NCI-H2171 (cell line): Measurements from ENCODE around the gene BRIX1.
"Not testable (repeated sequence)": the region's sequence is repeated elsewhere in the genome, so short reads cannot be mapped to it uniquely, and the experiment has no call there.

Experiments used
- DNase-seq: peaks from one replicate; lab custom pipeline; 2025; lab: John Stamatoyannopoulos, UW

BRIX1 gene

DNA sequence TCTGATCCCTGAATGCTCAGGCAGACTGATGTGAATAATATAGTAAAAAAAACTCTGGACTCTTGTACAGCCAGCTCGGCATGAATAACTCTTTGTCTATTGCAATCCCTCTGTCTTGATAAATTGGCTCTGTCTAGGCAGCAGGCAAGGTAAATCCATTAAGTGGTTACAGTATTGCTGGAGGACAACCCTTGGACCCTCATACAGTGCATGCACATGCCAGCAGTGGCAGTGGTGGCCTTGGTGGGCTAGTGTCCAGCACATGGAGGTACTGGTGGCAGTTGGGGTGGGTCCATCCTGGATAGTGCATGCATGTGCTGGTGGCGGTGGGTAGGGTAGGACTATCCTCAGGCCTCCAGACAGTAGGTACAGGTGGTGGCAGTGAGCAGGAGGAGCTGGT, 52.7 kb downstream of the BRIX1 start:
- no peak for DNase-seq

DNA sequence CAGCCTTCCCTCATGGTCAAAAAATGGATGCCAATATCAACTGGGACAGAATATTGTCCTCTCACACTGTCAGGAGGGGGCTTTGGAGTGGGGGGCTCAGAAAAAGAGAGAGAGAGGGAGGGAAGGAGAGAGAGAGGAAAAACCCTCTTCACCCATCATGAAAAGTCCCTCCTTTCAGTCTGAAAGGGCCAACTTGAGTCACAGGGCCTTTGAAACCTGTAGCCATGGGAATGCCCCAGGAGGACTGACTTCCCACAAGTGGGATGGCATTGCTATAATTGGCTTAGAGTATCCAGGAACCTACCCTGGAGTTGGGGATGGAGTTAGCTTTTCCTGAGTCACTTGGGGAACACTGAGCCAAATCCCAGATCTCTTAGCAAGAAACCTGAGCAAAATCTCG, 55.0 kb downstream of the BRIX1 start:
- no peak for DNase-seq

DNA sequence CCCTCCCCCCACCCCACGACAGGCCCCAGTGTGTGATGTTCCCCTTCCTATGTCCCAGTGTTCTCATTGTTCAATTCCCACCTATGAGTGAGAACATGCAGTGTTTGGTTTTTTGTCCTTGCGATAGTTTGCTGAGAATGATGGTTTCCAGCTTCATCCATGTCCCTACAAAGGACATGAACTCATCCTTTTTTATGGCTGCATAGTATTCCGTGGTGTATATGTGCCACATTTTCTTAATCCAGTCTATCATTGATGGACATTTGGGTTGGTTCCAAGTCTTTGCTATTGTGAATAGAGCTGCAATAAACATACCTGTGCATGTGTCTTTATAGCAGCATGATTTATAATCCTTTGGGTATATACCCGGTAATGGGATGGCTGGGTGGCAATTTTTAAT, 56.1 kb downstream of the BRIX1 start:
- DNase-seq = not testable (repeated sequence)
